NCI-H510A (cell line): ENCODE results near the gene DHDDS.
A peak's percentile ranks its signal among the peaks of the same experiment; 100 is the strongest.
"Not testable (repeated sequence)": the region's sequence is repeated elsewhere in the genome, so short reads cannot be mapped to it uniquely, and the experiment has no call there.

Experiments used
- DNase-seq: peaks from one replicate; lab custom pipeline; 2025; lab: John Stamatoyannopoulos, UW

DHDDS gene

GRCh38 chr1:26431979-26432695 lies at the start of gene DHDDS:
Gene DHDDS (plus strand): TSS chr1:26432321. CDS start chr1:26432946, 625 bp downstream.
- peak; percentile 94 for DNase-seq

GRCh38 chr1:26384076-26384475 lies 48.0 kb upstream of the DHDDS start:
- no peak for DNase-seq

- DNase-seq, result not testable (repeated sequence)
These were observed 47.1 kb upstream of the DHDDS start for GRCh38 chr1:26385063-26385462.

- no peak for DNase-seq
These were observed 44.7 kb upstream of the DHDDS start for GRCh38 chr1:26387447-26387846.

GRCh38 chr1:26388791-26389445 lies 43.2 kb upstream of the DHDDS start:
- no peak for DNase-seq

- DNase-seq, result no peak
These were observed 42.4 kb upstream of the DHDDS start for GRCh38 chr1:26389604-26390247.

GRCh38 chr1:26391450-26391849 lies 40.7 kb upstream of the DHDDS start:
- DNase-seq, result no peak

GRCh38 chr1:26395754-26396153 lies 36.4 kb upstream of the DHDDS start:
- DNase-seq, result no peak

- no peak for DNase-seq
These were observed 33.1 kb upstream of the DHDDS start for GRCh38 chr1:26399034-26399433.

GRCh38 chr1:26401891-26402290 lies 30.2 kb upstream of the DHDDS start:
- DNase-seq, result no peak

GRCh38 chr1:26403656-26404055 lies 28.5 kb upstream of the DHDDS start:
- DNase-seq, result no peak

- DNase-seq, result no peak
These were observed 27.5 kb upstream of the DHDDS start for GRCh38 chr1:26404641-26405040.

GRCh38 chr1:26405281-26405915 lies 26.7 kb upstream of the DHDDS start:
- no peak for DNase-seq

GRCh38 chr1:26408604-26409003 lies 23.5 kb upstream of the DHDDS start:
- no peak for DNase-seq

- DNase-seq, result no peak
These were observed 22.8 kb upstream of the DHDDS start for GRCh38 chr1:26409191-26409807.

- DNase-seq, result no peak
These were observed 21.2 kb upstream of the DHDDS start, which contains the start of gene LIN28A for GRCh38 chr1:26410706-26411623. Gene LIN28A (plus strand): TSS chr1:26410817. CDS start chr1:26410892, 75 bp downstream.

GRCh38 chr1:26411624-26412074 lies 20.5 kb upstream of the DHDDS start:
- DNase-seq, result no peak

- no peak for DNase-seq
These were observed 19.8 kb upstream of the DHDDS start for GRCh38 chr1:26412180-26412840.

GRCh38 chr1:26413031-26413430 lies 19.1 kb upstream of the DHDDS start:
- no peak for DNase-seq

GRCh38 chr1:26417111-26417759 lies 14.9 kb upstream of the DHDDS start:
- DNase-seq, result peak; percentile 50
